ENCODE data around the gene VWA3B.

The VWA3B gene

DNA sequence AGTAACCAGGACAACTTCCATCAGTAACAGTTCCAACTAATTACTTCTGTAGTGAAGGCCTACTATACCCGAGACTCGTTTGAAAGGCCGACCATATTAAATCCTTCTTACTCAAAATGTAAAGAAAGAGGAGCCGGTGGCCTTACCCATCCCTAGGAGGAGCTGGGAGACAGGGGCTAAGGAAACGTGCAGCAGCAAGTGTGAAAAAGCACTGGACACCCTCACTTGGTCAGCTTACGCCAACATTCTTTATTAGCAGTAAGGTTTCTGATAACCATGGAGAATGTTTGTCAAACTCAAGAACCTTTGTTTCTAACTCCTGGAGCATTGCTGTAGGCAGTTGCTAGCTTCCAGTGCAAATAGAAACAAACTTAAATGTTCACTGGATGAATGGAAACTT is 26.7 kb upstream of the VWA3B start:
- no peak overlapping the region for H3K4me2 ChIP-seq (ENCODE audit: low read depth, low read length, poor library complexity, severe bottlenecking)
- H2AFZ ChIP-seq (ENCODE audit: low read length): no peak overlapping the region
- no peak overlapping the region for H3K4me3 ChIP-seq (ENCODE audit: low read length, poor library complexity, severe bottlenecking)
- H3F3A ChIP-seq (ENCODE audit: low read depth): no peaks in the 10 kb centered on the region
- H3K4me1 ChIP-seq (ENCODE audit: insufficient read depth, low read length, poor library complexity, severe bottlenecking): no peaks in the 10 kb centered on the region
- no peaks in the 10 kb centered on the region for H3K27me3 ChIP-seq (ENCODE audit: insufficient read depth, low read length, poor library complexity, severe bottlenecking)
- no peak for TF ChIP-seq EZH2phosphoT487 (IDR thresholded peaks at IDR 0.05; ENCODE audit: borderline replicate concordance)
- TF ChIP-seq, protein P1, sequence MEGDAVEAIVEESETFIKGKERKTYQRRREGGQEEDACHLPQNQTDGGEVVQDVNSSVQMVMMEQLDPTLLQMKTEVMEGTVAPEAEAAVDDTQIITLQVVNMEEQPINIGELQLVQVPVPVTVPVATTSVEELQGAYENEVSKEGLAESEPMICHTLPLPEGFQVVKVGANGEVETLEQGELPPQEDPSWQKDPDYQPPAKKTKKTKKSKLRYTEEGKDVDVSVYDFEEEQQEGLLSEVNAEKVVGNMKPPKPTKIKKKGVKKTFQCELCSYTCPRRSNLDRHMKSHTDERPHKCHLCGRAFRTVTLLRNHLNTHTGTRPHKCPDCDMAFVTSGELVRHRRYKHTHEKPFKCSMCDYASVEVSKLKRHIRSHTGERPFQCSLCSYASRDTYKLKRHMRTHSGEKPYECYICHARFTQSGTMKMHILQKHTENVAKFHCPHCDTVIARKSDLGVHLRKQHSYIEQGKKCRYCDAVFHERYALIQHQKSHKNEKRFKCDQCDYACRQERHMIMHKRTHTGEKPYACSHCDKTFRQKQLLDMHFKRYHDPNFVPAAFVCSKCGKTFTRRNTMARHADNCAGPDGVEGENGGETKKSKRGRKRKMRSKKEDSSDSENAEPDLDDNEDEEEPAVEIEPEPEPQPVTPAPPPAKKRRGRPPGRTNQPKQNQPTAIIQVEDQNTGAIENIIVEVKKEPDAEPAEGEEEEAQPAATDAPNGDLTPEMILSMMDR (conservative IDR thresholded peaks at IDR 0.05; ENCODE audit: low read length): no peak
- H3K9me2 ChIP-seq (replicated peaks; ENCODE audit: low read depth, low read length): no peaks in the 10 kb centered on the region
- H3K9ac ChIP-seq (ENCODE audit: low read depth, low read length, poor library complexity, severe bottlenecking): no peak overlapping the region
- H3K79me2 ChIP-seq (ENCODE audit: insufficient read depth, low read length): no peaks in the 10 kb centered on the region
- H4K20me1 ChIP-seq (ENCODE audit: insufficient read depth, low read length, poor library complexity, severe bottlenecking): no peaks in the 10 kb centered on the region
- H3K36me3 ChIP-seq (ENCODE audit: insufficient read depth, low read length): no peaks in the 10 kb centered on the region
- H3K9me3 ChIP-seq (ENCODE audit: insufficient read depth, low read depth, low read length): no peaks in the 10 kb centered on the region

DNA sequence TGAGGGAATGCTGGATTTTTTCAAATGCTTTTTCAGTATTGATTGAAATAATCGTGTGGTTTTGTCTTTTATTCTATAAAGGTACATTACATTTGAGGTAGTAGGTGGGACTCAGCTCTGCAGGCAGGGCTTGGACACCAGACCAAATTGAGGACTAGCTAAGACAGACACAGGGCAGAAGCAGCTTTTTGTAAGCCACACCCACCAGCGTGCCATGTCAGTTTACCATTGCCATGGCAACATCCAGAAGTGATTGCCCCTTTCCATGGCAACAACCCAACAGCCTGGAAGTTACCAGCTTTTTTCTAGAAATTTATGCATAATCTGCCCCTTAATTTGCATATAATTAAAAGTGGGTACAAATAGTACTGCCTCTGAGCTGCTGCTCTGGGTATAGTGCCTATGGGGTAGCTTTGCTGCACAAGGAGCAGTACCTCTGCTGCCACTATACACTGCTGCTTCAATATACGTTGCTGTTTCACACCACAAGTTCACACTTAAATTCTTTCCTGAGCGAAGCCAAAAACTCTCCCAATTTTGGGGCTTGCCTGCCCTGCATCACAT is 23.6 kb upstream of the VWA3B start:
- no peaks in the 10 kb centered on the region for H3K27me3 ChIP-seq (ENCODE audit: insufficient read depth, low read length, poor library complexity, severe bottlenecking)
- no peak for TF ChIP-seq EZH2phosphoT487 (IDR thresholded peaks at IDR 0.05; ENCODE audit: borderline replicate concordance)
- TF ChIP-seq, protein P1 (conservative IDR thresholded peaks at IDR 0.05; ENCODE audit: low read length): no peak

DNA sequence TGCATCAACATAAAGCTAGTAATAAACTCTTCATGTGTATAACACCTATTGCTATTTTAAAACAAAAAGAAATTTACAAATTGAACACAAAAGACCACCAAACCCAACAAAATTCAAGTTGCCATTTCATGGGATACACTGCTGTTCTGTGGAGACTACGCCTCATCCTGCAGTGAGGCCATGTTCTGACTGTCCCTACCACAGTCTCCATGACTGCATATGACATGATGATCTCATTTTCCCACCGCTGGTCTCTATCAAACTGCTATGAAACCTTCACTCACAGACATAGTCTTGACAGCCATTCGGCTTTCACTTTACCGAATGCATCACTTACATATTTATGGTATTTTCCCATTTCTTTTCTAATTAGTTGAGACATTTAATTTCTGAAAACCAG is 21.2 kb upstream of the VWA3B start:
- Histone ChIP-seq H3K9me3 (ENCODE audit: insufficient read depth, low read depth, low read length) (no peaks in the 10 kb centered on the region), H3K4me1 (ENCODE audit: insufficient read depth, low read length, poor library complexity, severe bottlenecking) (no peaks in the 10 kb centered on the region), H3K36me3 (ENCODE audit: insufficient read depth, low read length) (no peaks in the 10 kb centered on the region), H3K4me2 (ENCODE audit: low read depth, low read length, poor library complexity, severe bottlenecking) (no peak overlapping the region), H3K9me2 (replicated peaks; ENCODE audit: low read depth, low read length) (no peaks in the 10 kb centered on the region), H4K20me1 (ENCODE audit: insufficient read depth, low read length, poor library complexity, severe bottlenecking) (no peaks in the 10 kb centered on the region), H3K27me3 (ENCODE audit: insufficient read depth, low read length, poor library complexity, severe bottlenecking) (no peaks in the 10 kb centered on the region), H3K79me2 (ENCODE audit: insufficient read depth, low read length) (no peaks in the 10 kb centered on the region), H3K9ac (ENCODE audit: low read depth, low read length, poor library complexity, severe bottlenecking) (no peak overlapping the region), H3F3A (ENCODE audit: low read depth) (no peaks in the 10 kb centered on the region), H3K4me3 (ENCODE audit: low read length, poor library complexity, severe bottlenecking) (no peak overlapping the region), H2AFZ (ENCODE audit: low read length) (no peak overlapping the region)
- no peak for TF ChIP-seq EZH2phosphoT487 (IDR thresholded peaks at IDR 0.05; ENCODE audit: borderline replicate concordance)
- TF ChIP-seq, protein P1 (conservative IDR thresholded peaks at IDR 0.05; ENCODE audit: low read length): no peak

More for the DNA sequence above, 23.6 kb upstream of the VWA3B start:
- Histone ChIP-seq H3K4me1 (ENCODE audit: insufficient read depth, low read length, poor library complexity, severe bottlenecking) (no peaks in the 10 kb centered on the region), H3K36me3 (ENCODE audit: insufficient read depth, low read length) (no peaks in the 10 kb centered on the region), H4K20me1 (ENCODE audit: insufficient read depth, low read length, poor library complexity, severe bottlenecking) (no peaks in the 10 kb centered on the region), H3K4me2 (ENCODE audit: low read depth, low read length, poor library complexity, severe bottlenecking) (no peak overlapping the region), H3K9ac (ENCODE audit: low read depth, low read length, poor library complexity, severe bottlenecking) (no peak overlapping the region), H3K4me3 (ENCODE audit: low read length, poor library complexity, severe bottlenecking) (no peak overlapping the region), H3K9me3 (ENCODE audit: insufficient read depth, low read depth, low read length) (no peaks in the 10 kb centered on the region), H2AFZ (ENCODE audit: low read length) (no peak overlapping the region), H3K79me2 (ENCODE audit: insufficient read depth, low read length) (no peaks in the 10 kb centered on the region), H3K9me2 (replicated peaks; ENCODE audit: low read depth, low read length) (no peaks in the 10 kb centered on the region), H3F3A (ENCODE audit: low read depth) (no peaks in the 10 kb centered on the region)
